GM12878 (cell line): ENCODE results near the gene ATF7. TPM values are rescaled to one million over a fixed set of nuclear protein-coding genes. Genes with fewer than 3 reads are reported as not detected.

Experiments
- ATAC-seq: fragments of 200-7000 bp; cut with Tn5 transposase; 3 replicates; pipeline ENCODE4 v1.9.1; 2020; ENCODE audit warnings: mild to moderate bottlenecking, moderate library complexity
- BruUV-seq: library from RNA; stranded (reverse); fragments of 400-500 nt; replicated peaks from 2 replicates; lab custom pipeline; 2021; lab: Mats Ljungman, UMichigan
- CTCF ChIA-PET: fragments of 300-600 bp; sonication (Branson Sonifier 250); formaldehyde crosslinking; extraction: SDS; loops from one replicate; lab custom pipeline; 2021; ENCODE audit warnings: inconsistent platforms; lab: Yijun Ruan, JAX
- POLR2A ChIA-PET: fragments of 350-600 bp; formaldehyde crosslinking; extraction: SDS; loops from one replicate; lab custom pipeline; 2021; ENCODE audit warnings: inconsistent platforms; lab: Charles Lee
- RAD21 ChIA-PET: fragments of 300-600 bp; sonication (Branson Sonifier 250); formaldehyde crosslinking; loops from one replicate; lab custom pipeline; 2023; ENCODE audit warnings: antibody characterized with exemption; ENCODE audit not compliant: unreplicated experiment; lab: Charles Lee
- SMC1A ChIA-PET: fragments of 300-600 bp; sonication (Branson Sonifier 250); formaldehyde crosslinking; loops from one replicate; lab custom pipeline; 2023; ENCODE audit not compliant: unreplicated experiment, uncharacterized antibody; lab: Charles Lee
- DNase-seq: peaks from one replicate; pipeline ENCODE4 v3.0.0-alpha.2; 2011; ENCODE audit warnings: low read depth, low spot score
- FAIRE-seq: peaks from 3 replicates; lab custom pipeline; 2011; peaks lifted over from hg19 to GRCh38; lab: Jason Lieb, UNC
- H2AFZ ChIP-seq: 2 replicates; pipeline ENCODE4 v1.6.0; 2011; ENCODE audit warnings: low read depth, low read length, control low read depth; ENCODE audit not compliant: control insufficient read depth
- H3K27ac ChIP-seq: 2 replicates; pipeline ENCODE4 v1.5.1; 2011; ENCODE audit warnings: control low read depth; ENCODE audit not compliant: control insufficient read depth, insufficient read depth
- H3K27me3 ChIP-seq, 2 experiments: replicated peaks in 1 of 2; 2 replicates each; pipeline versions ENCODE4 v1.6.0 to v1.6.1; 2011; ENCODE audit warnings: low read length in 1 of 2; ENCODE audit not compliant: control insufficient read depth in 2 of 2, insufficient read depth in 2 of 2
- H3K36me3 ChIP-seq, 2 experiments: 2 replicates each; pipeline ENCODE4 v1.5.1; 2011; ENCODE audit warnings: low read length in 1 of 2; ENCODE audit not compliant: control insufficient read depth in 2 of 2, insufficient read depth in 2 of 2
- H3K4me1 ChIP-seq: 2 replicates; pipeline ENCODE4 v1.6.1; 2011; ENCODE audit warnings: mild to moderate bottlenecking, low read length, moderate library complexity, mixed read lengths; ENCODE audit not compliant: control insufficient read depth, insufficient read depth
- H3K4me2 ChIP-seq: 2 replicates; pipeline ENCODE4 v1.6.0; 2011; ENCODE audit warnings: control low read depth; ENCODE audit not compliant: control insufficient read depth, insufficient read depth
- H3K4me3 ChIP-seq: fragments of 200-600 bp; sonication (generic); 2 replicates; pipeline ENCODE4 v1.5.1; 2016
- H3K79me2 ChIP-seq: 2 replicates; pipeline ENCODE4 v1.6.0; 2011; ENCODE audit warnings: low read length; ENCODE audit not compliant: control insufficient read depth, insufficient read depth
- H3K9ac ChIP-seq: 2 replicates; pipeline ENCODE4 v1.8.0; 2011; ENCODE audit warnings: low read length, control low read depth, mixed read lengths; ENCODE audit not compliant: control insufficient read depth, insufficient read depth
- H3K9me3 ChIP-seq: replicated peaks from 3 replicates; pipeline ENCODE4 v1.5.1; 2011; ENCODE audit warnings: mild to moderate bottlenecking, low read length; ENCODE audit not compliant: control insufficient read depth, insufficient read depth
- H4K20me1 ChIP-seq: 2 replicates; pipeline ENCODE4 v1.6.0; 2011; ENCODE audit not compliant: control insufficient read depth, insufficient read depth
- ATF3 ChIP-seq: IDR thresholded peaks from 2 replicates; pipeline ENCODE4 v1.6.1; 2011; ENCODE audit warnings: low read depth, mild to moderate bottlenecking, low read length, moderate library complexity, borderline replicate concordance; ENCODE audit errors: extremely low read depth
- CUX1 ChIP-seq: IDR thresholded peaks from 2 replicates; pipeline ENCODE4 v1.6.1; 2012; ENCODE audit warnings: improper control_type of control experiment, low read depth, low read length; ENCODE audit not compliant: insufficient replicate concordance
- FOS ChIP-seq: IDR thresholded peaks from 3 replicates; pipeline ENCODE4 v1.6.1; 2011; ENCODE audit warnings: borderline replicate concordance; ENCODE audit not compliant: insufficient read length; ENCODE audit errors: extremely low read depth
- HDAC6 ChIP-seq: fragments of 200-600 bp; sonication (generic); IDR thresholded peaks from one replicate; pipeline ENCODE4 v1.8.0; 2017; ENCODE audit warnings: antibody characterized with exemption; ENCODE audit not compliant: unreplicated experiment
- IKZF1 ChIP-seq: fragments of 450-650 bp; conservative IDR thresholded peaks from 2 replicates; pipeline ENCODE4 v1.6.1; 2017; ENCODE audit warnings: antibody characterized with exemption, mild to moderate bottlenecking
- NFYA ChIP-seq: IDR thresholded peaks from 2 replicates; pipeline ENCODE4 v1.6.1; 2011; ENCODE audit warnings: low read depth, mild to moderate bottlenecking, low read length, improper control_type of control experiment, borderline replicate concordance
- NR2C2 ChIP-seq: IDR thresholded peaks from 2 replicates; pipeline ENCODE4 v1.6.1; 2011; ENCODE audit warnings: borderline replicate concordance, low read depth; ENCODE audit not compliant: control insufficient read depth, insufficient read length
- RBBP5 ChIP-seq: fragments of 200-600 bp; sonication (generic); conservative IDR thresholded peaks from 2 replicates; pipeline ENCODE4 v1.6.1; 2016
- SP1 ChIP-seq: IDR thresholded peaks from one replicate; pipeline ENCODE4 v1.6.1; 2011; ENCODE audit warnings: low read depth, low read length
- SUZ12 ChIP-seq: fragments of 200-600 bp; sonication (generic); IDR thresholded peaks from one replicate; pipeline ENCODE4 v1.6.1; 2018; ENCODE audit warnings: antibody characterized with exemption, mild to moderate bottlenecking; ENCODE audit not compliant: unreplicated experiment
- TAF1 ChIP-seq: IDR thresholded peaks from 2 replicates; pipeline ENCODE4 v1.6.1; 2011; ENCODE audit warnings: mild to moderate bottlenecking, low read depth, low read length, borderline replicate concordance
- TCF3 ChIP-seq: IDR thresholded peaks from 2 replicates; pipeline ENCODE4 v1.6.1; 2012; ENCODE audit warnings: low read depth, mild to moderate bottlenecking, low read length, borderline replicate concordance; ENCODE audit not compliant: insufficient read depth
- YBX1 ChIP-seq: fragments of 450-650 bp; IDR thresholded peaks from 2 replicates; pipeline ENCODE4 v1.6.1; 2016; ENCODE audit warnings: antibody characterized with exemption
- ZNF24 ChIP-seq: fragments of 450-650 bp; IDR thresholded peaks from 2 replicates; pipeline ENCODE4 v1.6.1; 2017; ENCODE audit warnings: antibody characterized with exemption, mild to moderate bottlenecking
- WGBS: methylation state at CpG from one replicate; pipeline ENCODE4 v1.1.6; 2016; ENCODE audit warnings: low lambda C conversion rate; ENCODE audit not compliant: insufficient replicate concordance, insufficient coverage; ENCODE audit errors: missing lambda C conversion rate; 5-methylcytosine and 5-hydroxymethylcytosine counted together
- in situ Hi-C: fragments of 300-500 bp; cut with MboI; formaldehyde crosslinking; loops from 9 replicates; pipeline ENCODE4 v1.14.3; 2018; ENCODE audit warnings: mixed read lengths
- intact Hi-C: fragments of 100-400 bp; cut with micrococcal nuclease; formaldehyde crosslinking; loops from one replicate; pipeline ENCODE4 v1.14.2; 2022; ENCODE audit not compliant: unreplicated experiment
- polyA plus RNA-seq, 11 experiments: library from polyadenylated mRNA; depleted of rRNA in 4 of 11; unstranded in 6 of 11; stranded (reverse) in 5 of 11; fragments of >200 nt; fragmentation: Nextera tagmentation in 4 of 11; fragmentation: Illumina TruSeq in 1 of 11; extraction: Ambion mirVana in 4 of 11; extraction: Trizol in 1 of 11; gene quantifications; 1 replicate in 1 of 11; 2 replicates in 10 of 11; pipeline versions ENCODE4 v1.2.1 to v1.2.3, GENCODE V29; 2011 to 2016; ENCODE audit warnings: inconsistent platforms in 2 of 11, missing spikeins in 2 of 11, low read depth in 1 of 11
- total RNA-seq, 4 experiments: library from RNA; depleted of rRNA in 3 of 4; stranded (reverse); fragments of >200 nt in 3 of 4; fragmentation: Illumina TruSeq in 1 of 4; extraction: Trizol in 1 of 4; gene quantifications; 2 replicates each; pipeline versions ENCODE4 v1.2.1 to v1.2.3, GENCODE V29; 2013 to 2021

Gene ATF7
- total and polyA plus RNA-seq, 10 of the 15 experiments (the other 5 are each of a cell fraction or from before 2014, with no cell fraction given) = 9.1 to 30.7 (median 21.8) TPM

- 72% methylated on average over 2 of the region's 2 CpGs for WGBS
- BruUV-seq = no TSS peak
- Histone ChIP-seq H3K9ac (no peak overlapping the region), H3K4me3 (no peak overlapping the region), H3K4me2 (no peak overlapping the region), H4K20me1 (no peaks in the 10 kb centered on the region), H3K79me2 (no peaks in the 10 kb centered on the region), H3K27ac (no peak overlapping the region), H3K4me1 (no peaks in the 10 kb centered on the region), H3K9me3 (no peaks in the 10 kb centered on the region), H3K27me3 (no peaks in the 10 kb centered on the region), H2AFZ (no peak overlapping the region), H3K36me3 (no peaks in the 10 kb centered on the region)
- FAIRE-seq = no peak
- intact Hi-C loops (no loop called here), in situ Hi-C loops (no loop called here)
- POLR2A ChIA-PET = no interaction called here
- no peak for DNase-seq
- SMC1A ChIA-PET = interaction anchor here (1.4 kb wide), 1 partner anchor 21 kb away, joined by 3 read pairs; no protein-coding TSS in a partner anchor
- CTCF ChIA-PET = no interaction called here
- no peak for TF ChIP-seq FOS
- TF ChIP-seq NR2C2 = no peak
- no peak for TF ChIP-seq NFYA
- no peak for TF ChIP-seq IKZF1
- TF ChIP-seq RBBP5 = no peak
- TF ChIP-seq SUZ12 = no peak
- TF ChIP-seq TCF3 = no peak
- TF ChIP-seq ZNF24 = no peak
- RAD21 ChIA-PET = no interaction called here
- ATAC-seq = no peak
Measured at GRCh38 chr12:53653595-53653994, 27.4 kb upstream of the ATF7 start.

- Histone ChIP-seq H3K9ac (no peak overlapping the region), H3K4me3 (no peak overlapping the region), H3K79me2 (no peaks in the 10 kb centered on the region), H3K27me3 (no peaks in the 10 kb centered on the region), H4K20me1 (no peaks in the 10 kb centered on the region), H2AFZ (no peak overlapping the region), H3K27ac (no peak overlapping the region), H3K36me3 (no peaks in the 10 kb centered on the region), H3K9me3 (no peaks in the 10 kb centered on the region), H3K4me1 (no peaks in the 10 kb centered on the region), H3K4me2 (no peak overlapping the region)
- ATAC-seq = no peak
- no peak for FAIRE-seq
- WGBS = 73% methylated on average over 1 of the region's 1 CpG
- CTCF ChIA-PET = interaction anchor here (0.7 to 0.9 kb wide), 3 partner anchors 18 to 109 kb away, joined by 3 to 4 read pairs (median 3); no protein-coding TSS in a partner anchor
- SMC1A ChIA-PET = interaction anchor here (0.7 to 1.4 kb wide), 3 partner anchors 20 to 141 kb away, joined by 3 read pairs; no protein-coding TSS in a partner anchor
- no peak for DNase-seq
- in situ Hi-C loops (no loop called here), intact Hi-C loops (no loop called here)
- no TSS peak for BruUV-seq
- RAD21 ChIA-PET = no interaction called here
- POLR2A ChIA-PET = no interaction called here
- TF ChIP-seq HDAC6 (no peak), SP1 (no peak), CUX1 (no peak), ATF3 (no peak), TAF1 (no peak), YBX1 (no peak)
Measured at GRCh38 chr12:53652366-53652765, 26.2 kb upstream of the ATF7 start.
